HG03097 (cell line): ENCODE measurements around the gene SH2D4B.
"Not testable (repeated sequence)": the region's sequence is repeated elsewhere in the genome, so short reads cannot be mapped to it uniquely, and the experiment has no call there.

Experiments used
- ATAC-seq: cut with Tn5 transposase; IDR thresholded peaks from one replicate; pipeline ENCODE4 v1.9.1; 2021; ENCODE audit not compliant: unreplicated experiment, low FRiP score

Gene SH2D4B

DNA sequence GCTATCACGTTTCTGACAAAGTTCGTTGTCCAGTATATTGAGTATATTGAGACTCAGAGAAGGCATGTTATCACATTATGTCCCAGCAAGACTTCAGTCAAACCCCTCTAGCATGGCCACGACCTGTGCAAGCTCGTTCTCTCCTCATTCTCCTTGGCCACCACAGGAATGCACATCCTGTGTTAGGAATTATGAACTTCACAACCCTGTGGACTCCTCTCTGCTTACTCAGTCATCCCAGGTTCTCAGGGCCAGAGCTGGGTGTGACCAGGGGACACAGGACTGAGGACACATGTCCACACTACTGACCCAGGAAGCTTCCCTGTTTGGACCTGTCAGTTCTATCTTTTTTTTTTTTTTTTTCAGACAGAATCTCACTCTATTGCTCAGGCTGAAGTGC, 4.4 kb downstream of the SH2D4B start:
- no peak for ATAC-seq

DNA sequence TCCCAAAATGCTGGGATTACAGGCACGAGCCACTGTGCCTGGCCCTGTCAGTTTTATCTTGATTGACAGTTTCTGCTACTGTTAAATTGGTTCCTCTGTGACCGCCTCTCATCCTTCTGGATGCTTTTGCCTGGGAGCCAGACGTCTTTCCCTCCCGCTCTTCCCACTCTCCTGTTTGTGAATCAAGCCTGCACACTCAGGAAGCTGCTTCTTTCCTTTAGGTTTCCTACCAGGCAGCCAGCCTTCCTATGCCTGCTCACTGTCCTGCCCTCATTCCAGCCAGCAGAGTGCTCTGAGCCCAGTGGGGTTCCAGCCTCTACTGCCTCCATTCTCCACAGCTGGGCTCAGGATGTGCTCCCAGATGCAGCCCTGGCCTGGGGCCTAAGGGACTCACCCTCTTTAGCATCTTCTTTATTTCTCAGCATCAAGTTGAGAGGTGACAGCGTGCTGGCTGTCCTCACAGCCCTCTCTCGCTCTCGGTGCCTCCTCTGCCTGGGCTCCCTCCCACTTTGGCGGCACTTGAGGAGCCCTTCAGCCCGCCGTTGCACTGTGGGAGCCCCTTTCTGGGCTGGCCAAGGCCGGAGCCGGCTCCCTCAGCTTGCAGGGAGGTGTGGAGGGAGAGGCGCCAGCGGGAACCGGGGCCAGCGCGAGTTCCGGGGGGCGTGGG, 5.1 kb downstream of the SH2D4B start:
- ATAC-seq, result no peak

DNA sequence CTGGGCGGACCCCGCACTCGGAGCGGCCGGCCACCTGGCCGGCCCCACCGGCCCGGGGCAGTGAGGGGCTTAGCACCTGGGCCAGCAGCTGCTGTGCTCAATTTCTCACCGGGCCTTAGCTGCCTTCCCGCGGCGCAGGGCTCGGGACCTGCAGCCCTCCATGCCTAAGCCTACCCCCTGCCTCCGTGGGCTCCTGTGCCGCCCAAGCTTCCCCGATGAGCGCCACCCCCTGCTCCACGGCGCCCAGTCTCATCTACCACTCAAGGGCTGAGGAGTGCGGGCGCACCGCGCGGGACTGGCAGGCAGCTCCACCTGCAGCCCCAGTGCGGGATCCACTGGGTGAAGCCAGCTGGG, 5.6 kb downstream of the SH2D4B start:
- ATAC-seq, result not testable (repeated sequence)

DNA sequence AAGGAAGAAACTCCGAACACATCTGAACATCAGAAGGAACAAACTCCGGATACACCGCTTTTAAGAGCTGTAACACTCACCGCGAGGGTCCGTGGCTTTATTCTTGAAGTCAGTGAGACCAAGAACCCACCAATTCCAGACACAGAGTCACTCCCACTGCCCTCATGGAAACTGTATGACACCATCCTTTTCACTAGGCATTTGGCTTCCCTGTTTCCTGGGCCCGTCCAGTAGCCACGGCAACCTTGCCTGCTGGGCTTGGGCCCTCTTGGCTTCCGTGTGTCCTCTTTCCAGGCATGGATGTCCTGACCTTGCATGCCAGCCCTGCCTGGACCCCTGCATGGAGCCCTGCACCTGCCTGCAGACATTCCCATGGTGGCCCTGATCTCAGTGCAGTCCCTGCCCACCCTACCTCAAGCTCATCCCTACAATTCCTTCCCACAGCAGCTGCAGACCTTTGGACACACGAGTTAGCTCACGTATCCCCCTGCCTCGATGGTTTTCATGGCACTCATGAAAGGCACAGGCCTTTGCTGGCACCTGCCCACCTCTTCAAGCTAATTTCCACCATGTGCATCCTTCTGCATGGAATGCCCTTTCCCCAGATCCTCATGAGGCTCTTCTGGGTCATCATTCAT, 6.7 kb downstream of the SH2D4B start:
- ATAC-seq, result no peak

DNA sequence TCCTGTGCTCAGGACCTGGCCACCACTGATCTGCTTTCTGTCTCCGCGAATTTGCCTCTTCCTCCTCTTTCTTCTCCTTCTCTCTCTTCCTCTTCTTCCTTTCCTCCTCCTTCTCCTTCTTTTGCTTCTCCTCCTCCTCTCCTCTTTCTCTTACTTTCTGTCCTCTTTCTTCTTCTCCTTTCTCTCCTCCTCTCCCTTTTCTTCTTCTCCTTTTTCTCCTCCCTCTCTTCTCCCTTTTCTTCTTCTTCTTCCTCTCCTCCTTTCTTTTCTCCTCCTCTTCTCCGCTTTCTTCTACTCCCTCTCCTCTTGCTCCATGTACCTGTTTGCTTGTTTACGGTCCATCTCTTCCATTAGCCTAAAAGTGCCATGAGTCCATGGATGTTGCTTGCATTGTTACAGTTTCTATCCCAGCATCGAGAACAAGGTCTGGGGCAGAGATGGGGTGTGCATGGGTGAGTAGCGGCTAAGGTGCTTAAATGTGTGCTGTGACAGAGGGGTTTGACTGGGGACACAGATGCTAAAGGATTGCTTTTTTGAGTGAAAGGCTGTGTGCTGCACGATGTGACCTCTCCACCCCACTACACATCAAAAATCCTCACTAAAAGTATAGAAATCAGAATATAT, 7.7 kb downstream of the SH2D4B start:
- no peak for ATAC-seq

DNA sequence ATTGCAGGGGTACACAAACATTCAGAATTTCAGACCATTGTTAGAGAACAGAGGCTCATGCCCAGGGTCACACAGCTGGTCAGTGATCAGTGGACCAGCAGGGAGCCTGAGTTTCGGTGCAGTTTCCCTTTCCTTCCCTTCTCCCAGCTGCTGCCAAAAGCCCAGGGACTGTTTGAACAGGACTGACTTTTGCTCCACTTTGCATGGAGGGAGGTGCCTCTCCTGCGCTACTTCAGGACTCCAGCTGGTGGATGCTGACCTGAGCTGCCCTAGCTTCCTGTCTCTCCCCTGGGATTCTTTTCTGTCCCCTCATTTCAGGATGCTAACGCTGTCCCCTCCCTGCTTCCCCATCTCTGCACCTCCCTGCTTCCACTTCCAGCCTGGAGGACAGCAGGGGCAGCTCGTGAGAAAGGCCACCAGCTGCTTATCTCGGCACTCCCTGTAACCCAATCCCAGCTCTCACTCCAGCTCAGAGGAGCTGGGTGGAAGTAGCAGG, 14.5 kb downstream of the SH2D4B start:
- ATAC-seq, result no peak

DNA sequence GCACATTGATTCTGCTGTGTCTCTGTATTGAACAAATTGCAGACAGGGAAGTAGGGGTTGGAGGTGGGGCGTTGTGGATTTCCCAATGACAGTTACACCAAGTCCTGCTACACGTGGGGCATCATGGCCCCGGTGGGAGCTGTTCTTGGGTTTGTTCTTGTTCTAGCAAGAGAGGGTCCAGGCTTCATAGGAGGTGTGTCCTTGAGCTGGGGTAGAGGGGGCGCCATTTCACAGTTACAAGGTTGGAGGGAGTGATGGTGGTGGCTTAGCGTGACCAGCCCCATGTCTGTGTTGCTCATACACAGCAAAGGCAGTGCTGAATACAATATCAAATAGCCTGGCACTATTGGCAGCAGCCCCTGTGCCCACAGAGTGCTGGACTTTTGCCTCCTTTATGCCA, 15.7 kb downstream of the SH2D4B start:
- no peak for ATAC-seq

DNA sequence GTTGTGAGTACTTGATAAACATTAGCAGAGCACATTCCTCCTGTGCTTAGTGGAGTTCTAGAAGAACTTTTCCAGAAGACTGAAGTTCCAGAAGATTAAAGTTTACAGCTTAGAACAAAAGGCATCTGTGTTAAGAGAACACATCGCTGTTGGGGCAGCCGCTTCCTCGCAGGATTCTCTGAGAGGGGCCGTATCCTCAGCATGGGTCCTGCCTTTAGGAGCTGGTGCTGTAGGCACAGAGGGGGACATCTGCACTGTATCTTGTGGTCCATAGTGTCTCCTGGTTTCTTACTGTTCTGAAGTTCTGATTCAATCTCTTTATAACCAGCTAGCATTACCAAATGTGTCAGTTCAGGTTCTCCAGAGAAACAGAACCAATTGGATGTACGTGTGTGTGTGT, 16.3 kb downstream of the SH2D4B start:
- no peak for ATAC-seq

DNA sequence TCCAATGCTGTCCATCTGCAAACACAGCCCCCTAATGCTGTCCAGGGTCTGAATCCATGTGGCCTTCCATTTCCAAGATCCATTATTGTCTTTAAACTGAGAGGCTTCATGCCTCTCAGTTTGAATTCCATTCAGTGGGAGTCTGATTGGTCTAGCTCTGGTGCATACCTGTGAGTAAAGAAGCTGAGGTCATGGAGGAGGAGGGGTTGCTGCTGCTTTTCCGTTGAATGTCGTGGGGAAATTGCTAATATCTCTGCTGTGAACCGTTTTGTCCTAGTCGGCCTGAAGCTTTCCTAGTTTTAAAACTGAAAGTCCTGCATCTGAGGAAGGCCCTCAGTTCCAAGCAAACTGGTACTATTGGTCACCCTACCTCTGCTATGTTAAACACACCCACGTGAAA, 17.7 kb downstream of the SH2D4B start:
- no peak for ATAC-seq

DNA sequence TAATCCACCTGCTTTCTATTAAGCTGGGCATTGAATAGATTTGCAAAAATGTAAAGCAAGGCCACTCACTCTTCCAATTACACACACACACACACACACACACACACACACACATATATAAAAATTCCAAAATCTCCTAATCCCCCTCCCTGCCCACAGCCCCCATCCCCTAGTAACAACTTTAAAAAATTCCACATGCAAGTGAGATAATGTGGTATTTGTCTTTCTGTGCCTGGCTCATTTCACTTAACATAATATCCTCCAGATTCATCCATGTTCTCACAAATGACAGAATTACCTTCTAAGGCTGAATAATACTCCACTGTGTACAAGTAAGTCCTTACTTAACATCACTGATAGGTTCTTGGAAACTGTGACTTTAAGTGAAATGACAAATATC, 24.2 kb downstream of the SH2D4B start:
- ATAC-seq, result no peak

DNA sequence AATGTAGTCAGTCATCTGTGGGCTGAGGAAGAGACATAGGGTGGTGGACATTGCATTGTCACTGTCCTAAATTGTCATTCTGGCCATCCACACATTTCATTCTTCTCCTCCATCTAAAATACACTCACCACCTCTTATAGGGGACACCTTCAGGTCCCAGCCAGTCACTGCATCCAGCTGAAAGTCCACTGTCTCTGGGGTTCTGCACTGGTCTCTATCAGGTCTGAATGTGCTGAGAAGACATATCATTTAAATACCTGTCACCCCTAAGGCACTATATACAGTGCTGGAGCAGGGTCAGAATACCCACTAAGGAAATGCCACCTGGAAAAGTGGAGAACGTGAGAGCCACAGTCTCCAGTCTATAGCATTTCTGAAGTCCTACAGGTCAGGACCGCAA, 29.6 kb downstream of the SH2D4B start:
- no peak for ATAC-seq

DNA sequence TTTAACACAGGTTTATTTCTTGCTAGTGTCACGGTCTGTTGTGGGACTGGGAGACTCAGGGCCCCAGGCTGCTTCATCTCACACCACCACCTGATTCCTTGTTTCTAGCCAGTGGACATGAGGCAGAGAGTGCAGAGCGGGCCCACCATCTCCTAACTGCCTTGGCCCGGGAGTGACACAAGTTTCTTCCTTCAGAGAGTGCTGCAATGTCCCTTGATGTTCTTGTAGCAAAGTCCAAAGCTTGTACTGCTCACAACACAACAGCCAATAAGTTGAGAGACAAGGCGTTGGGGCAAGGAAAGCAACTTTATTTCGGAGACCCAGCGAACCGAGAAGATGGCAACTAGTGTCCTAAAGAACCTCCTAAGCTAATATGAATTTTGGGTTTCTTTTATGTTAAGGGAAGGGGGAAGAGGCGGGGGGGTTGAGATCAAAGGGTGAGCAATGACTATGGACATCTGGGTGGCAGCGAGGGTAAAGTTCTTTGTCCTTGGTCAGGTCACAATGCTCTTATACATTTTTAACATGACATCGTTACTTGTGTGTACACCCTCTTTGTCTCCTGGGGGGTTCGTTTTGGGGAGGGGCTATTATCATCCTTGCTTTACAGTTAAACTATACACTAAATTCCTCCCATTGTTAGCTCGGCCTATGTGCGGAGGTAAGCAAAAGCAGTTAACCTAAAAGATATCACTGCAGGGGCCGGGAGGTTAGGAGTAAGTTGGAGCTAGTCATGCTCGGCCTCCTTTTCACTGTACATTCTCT, 31.6 kb downstream of the SH2D4B start:
- no peak for ATAC-seq

DNA sequence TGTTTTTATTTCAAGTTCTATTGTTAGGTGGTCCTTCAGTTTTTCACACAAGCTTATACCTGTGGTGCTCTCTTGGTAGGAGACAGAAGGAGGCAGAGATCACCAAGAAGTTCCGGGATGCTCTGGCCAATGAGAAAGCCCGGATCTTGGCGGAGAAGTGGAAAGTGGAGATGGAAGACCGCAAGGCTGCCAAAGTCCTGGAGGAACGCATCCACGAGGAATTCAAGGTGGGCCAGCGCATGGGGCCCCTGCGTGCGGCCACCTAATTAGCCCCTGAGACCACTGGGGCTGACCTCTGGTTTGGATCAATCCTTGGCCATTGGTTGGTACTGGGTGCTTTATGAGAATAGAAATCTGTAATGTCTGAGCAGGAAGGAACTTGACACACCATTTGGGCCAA, 33.6 kb downstream of the SH2D4B start:
- ATAC-seq, result no peak

DNA sequence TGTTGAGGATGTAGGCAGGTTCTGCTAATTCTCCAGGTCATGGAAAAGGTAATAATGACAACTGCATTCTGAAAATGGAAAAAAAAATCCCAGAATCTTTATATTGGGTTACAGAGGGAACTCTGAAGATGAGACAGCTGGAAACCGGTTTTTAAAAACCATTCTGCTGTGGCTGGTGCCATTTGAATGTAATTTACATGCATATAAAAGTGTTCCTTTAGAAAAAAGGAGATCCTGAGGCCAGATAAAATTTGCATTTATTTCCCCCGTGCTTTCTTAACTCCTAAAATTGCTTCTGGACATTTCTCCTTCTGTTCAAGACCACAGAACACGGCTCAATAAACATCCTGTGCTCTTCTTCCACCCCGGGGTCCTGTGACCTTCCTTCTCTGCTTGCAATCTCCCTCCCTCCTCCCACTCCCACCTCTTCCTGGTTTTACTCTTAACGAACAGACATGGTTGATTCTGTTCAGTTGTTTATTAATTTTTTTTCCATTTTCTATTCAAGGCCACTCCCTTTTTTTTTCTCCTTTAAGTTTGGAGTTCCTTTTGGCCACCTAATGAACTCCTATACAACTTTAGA, 41.6 kb downstream of the SH2D4B start:
- no peak for ATAC-seq

DNA sequence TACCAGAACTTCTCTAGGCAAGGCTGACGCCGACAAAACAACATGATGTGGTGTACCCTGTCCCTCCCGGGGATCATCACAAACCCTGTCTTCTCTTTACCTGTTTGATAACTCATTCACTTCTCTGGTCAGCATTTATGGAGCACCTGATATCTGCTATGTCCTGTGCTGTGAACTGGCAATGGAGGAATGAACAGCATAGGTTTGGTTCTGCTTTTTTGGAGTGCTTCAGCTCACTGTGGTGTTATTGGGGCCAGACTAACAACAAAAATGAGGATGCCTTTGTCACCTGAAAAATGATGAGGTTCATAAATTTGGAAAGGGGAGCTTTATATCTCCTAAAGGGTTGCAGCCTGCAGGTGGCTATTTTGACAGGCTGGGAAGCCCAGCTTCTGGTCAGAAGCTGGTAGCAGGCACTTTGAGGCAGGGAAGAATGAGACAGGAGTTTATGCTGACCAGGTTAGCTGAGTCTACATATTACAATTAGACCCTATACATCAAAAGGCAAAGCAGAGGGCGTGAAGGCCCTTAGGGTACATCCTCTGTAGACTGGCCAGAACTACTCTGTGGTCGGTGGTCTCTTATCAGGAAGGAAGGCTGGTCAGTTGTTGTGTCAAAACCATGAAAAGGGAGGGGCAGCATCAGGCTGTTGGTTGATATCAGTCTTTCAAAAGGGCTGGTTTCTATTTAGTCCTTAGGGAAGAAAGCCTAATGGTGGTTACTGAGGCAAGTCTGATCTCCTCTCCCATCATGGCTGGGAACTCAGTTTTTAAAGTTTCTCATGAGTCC, 42.3 kb downstream of the SH2D4B start:
- ATAC-seq, result no peak

DNA sequence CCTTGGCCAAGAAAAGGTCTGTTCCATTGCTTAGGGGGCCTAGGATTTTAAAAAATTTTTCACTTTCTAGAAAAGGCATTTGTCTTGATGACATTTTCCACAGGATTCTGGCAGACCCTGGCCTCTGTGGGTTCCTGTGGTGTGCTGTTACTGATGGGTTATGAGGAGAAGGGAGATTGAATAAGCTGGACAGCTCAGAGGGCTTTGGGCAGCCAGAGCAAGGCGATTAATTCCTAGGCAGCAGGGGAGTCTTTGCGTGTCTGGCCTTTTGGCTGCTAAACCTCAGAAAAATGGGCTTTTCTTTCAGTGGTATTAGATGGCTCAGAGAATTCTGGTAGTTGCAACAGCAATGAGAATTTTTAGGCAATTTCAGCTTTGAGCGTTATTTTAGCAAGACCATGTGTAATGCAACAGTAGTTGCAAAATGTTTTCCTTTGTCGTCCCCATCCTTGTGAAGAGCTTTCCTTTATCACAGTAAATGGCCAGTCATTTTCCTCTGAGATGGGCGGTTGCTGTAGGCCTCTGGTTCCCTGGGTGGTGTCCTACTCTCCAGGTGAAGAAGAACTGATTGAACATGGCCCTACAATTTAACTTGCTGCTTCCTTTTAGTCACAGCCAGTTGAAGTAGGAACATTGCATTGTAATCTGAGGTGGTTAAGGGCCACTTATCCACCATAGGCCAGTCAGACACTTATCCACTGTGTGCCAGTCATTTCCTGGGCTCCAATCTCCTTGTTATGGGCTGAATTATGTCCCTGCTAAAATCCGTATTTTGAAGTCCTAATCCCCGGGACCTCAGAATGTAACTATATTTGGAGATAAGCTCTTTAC, 43.2 kb downstream of the SH2D4B start:
- ATAC-seq, result no peak

DNA sequence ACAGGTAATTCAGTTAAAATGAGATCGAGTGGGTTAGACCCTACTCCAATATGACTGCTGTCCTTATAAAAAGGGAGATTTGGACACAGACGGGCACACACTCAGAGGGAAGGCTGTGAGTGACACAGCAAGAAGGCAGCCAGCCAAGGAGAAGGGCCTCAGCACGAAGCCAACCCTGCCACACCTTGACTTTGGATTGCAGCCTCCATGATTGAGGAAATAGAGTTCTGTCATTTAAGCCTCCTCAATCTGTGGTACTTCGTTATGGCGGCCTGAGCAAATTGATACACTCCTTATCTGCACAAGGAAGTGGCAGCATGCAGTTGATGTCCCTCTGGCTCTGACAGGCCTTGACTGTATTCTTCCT, 43.8 kb downstream of the SH2D4B start:
- ATAC-seq, result no peak

DNA sequence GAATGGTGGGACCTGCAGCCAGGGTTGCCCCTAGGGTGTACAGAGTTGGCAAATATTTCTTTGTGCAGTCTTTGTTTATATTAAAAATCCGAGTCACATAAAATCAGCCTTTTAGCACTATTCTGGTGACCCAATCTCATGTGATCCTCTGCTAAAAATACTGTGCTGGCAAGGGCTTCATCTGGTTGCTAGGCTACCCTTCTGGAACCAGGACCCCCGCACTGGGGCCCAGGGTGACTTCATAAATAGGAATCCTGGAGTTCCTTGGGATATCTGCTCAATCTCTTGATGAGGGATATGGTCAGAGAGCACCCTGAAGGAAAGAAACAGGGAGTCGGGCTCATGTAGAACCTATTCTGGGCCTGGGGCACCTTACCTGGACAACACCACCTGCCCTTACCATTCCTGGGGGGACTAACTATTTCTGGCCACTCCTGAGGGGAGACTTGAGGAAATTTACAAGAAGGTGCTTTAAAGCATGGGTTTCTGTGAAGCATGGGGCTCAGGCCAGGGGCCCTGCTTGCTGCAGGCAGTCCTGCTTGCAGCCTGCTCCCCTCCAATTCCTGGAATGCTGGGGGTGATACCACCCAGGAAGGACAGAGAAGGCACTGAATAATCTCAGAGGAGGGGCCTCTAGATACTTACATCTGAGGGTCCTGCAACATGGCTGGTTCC, 44.7 kb downstream of the SH2D4B start:
- no peak for ATAC-seq

DNA sequence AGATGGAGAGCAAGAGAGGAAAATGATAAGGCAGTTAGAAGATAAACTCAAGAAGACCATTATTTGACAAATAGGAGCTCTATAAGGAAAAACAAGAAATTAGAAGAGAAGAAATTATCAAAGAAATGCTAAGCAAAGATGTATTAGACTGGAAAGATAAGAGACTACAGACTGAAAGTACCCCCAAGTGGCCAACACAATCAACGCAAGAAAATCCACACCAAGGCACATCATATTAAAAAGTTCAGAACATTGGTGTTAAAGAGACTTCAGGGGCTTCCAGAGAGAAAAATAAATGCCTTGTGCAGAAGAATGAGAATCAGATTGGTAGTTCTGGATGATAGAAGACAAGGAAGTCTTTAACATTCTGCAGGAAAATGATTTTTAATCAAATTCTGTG, 46.0 kb downstream of the SH2D4B start:
- no peak for ATAC-seq
